SHP77 (cell line): Measurements from ENCODE around the gene RPTOR.
A peak's percentile ranks its signal among the peaks of the same experiment; 100 is the strongest.
"Not testable (repeated sequence)": the region's sequence is repeated elsewhere in the genome, so short reads cannot be mapped to it uniquely, and the experiment has no call there.

Experiments
- DNase-seq, 2 experiments: peaks; one replicate each; lab custom pipeline; 2025; lab: John Stamatoyannopoulos, UW

RPTOR gene

DNA sequence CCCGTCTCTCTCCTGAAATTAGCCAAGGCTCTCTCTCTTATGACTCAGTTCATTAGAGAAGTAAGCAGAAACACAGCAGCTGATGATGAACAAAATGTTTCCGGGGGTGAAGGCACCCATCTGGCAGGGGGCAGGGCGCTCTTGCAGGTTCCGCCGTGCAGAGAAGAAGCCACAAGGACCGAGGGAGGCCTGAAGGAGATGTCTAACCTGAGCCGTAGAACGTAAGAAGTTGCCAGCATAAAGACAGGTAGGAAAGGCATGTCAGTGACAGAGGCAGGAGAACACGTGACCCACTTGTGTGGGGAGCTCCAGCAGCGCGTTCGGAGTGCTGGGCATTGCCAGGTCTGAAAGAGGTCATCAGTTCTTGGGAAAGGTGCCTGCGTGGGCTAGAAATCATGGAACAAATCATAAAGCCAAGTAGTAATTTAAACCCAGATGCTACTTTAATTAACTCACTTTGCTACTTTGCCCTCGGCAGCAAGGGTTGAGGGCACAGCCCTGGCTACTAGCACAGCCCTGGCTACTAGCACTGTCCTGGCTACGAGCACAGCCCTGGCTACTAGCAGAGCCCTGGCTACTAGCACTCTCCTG lies 198.6 kb downstream of the RPTOR start:
- no peak for DNase-seq

DNA sequence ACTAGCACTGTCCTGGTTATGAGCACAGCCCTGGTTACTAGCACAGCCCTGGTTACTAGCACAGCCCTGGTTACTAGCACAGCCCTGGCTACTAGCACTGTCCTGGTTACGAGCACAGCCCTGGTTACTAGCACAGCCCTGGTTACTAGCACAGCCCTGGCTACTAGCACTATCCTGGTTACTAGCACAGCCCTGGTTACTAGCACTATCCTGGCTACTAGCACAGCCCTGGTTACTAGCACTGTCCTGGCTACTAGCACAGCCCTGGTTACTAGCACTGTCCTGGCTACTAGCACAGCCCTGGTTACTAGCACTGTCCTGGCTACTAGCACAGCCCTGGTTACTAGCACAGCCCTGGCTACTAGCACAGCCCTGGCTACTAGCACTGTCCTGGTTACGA lies 199.3 kb downstream of the RPTOR start:
- not testable (repeated sequence) for DNase-seq

DNA sequence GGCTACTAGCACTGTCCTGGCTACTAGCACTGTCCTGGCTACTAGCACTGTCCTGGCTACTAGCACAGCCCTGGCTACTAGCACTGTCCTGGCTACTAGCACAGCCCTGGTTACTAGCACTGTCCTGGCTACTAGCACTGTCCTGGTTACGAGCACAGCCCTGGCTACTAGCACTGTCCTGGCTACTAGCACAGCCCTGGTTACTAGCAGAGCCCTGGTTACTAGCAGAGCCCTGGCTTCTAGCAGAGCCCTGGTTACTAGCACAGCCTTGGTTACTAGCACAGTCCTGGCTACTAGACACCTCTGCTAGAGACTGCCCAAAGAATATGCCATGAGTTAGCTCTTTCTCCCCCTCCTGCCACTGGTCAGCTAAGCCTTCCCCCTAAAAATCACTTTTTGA lies 200.1 kb downstream of the RPTOR start:
- DNase-seq: not testable (repeated sequence)

DNA sequence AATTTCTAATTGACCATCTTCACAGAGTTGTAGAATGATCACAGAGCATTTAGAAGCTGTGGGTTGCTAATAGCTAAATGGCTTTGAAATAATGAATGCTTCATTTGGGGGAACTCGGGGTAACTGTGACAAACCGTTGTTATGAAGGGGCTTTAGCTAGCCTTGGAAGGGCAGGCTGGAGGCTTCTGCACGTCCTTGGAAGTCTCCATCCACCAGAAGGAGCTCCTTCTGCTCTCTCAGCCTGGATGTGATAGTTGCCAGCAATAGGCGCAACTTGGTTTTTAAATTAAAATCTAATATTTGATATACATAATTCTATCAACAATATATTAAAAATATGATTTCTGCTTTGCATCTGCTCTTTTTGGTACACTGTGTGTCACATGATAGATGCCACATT lies 200.5 kb downstream of the RPTOR start:
- no peak for DNase-seq

DNA sequence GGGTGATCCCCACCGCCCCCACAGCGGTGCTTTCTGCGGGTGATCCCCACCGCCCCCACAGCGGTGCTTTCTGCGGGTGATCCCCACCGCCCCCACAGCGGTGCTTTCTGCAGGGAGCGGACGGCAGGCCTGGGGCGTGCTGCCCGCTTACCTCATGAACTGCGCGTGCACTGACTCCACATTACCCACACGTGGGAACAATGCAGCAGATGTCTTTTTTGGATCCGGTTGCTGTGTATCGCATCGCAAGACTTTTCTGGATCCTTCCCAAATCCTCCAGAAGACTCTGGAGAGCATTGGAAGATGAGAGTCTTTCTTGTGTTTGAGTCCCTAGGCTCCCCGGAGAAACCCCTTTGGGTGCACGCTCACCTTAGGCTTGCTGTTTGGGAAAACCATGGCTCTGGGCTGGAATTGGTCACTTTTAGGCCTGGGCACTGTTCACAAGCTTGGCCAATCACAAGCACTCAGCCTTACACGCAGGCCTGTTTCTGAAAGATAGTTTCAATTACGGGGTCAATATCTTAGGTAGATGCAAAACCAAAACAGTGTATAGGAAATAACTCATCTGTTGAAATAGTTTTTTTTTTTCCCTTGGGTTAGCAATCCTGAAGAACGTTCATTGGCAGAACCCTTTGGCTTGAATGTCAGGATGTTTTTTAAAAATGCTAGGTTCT lies 201.8 kb downstream of the RPTOR start:
- DNase-seq: no peak

DNA sequence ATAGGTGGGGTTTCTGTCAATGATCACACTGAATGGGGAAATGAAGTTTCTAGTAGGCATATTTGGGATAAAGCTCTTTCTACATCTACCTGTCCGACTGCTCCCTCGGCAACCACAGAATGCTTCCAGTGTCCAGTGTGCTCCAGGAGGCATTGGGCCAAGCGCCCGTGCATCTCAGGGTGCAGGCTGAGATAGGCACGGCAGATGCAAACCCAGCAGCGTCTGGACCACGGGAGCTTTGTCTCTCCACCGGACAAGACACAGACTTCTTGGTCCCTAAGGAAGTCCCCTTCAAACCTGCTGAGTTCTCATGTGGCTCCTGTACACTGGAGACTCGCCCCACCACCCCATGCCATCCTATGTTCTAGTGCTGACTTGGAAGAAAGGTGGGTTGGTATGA lies 202.8 kb downstream of the RPTOR start:
- DNase-seq: no peak

DNA sequence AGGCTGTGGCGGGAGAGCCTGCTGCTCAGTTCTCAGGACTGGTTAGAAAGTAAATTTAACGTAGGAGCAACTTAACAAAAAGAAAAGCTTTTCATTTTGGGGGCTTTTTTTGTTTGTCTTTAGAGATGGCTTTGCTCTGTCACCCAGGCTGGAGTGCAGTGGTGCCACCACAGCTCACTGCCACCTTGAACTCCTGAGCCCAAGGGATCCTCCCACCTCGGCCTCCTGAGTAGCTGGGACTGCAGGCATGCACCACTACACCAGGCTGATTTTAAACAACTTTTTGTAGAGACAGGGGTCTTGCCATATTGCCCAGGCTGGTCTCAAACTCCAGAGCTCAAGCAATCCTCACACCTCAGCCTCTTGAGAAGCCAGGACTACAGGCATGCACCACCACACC lies 205.0 kb downstream of the RPTOR start:
- DNase-seq: no peak

DNA sequence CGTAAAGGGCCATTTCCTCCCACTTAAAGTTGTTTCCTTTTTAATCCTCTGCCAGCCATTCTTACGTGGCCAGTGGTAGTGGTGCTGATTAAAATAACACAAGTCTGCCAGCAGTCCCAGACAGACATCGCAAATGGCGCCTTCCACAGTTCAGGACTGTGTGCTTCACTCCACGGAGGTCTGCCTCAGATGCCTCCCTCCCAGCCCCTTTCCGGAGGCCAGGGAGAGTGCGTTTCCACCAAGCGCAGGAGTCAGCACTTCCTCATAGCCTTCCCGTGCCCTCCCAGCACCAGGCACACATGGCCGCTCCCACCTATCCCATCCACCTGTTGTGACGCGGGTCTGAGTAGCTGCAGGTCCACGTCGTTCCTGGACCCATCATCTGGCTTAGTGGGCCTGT lies 205.6 kb downstream of the RPTOR start:
- no peak for DNase-seq

DNA sequence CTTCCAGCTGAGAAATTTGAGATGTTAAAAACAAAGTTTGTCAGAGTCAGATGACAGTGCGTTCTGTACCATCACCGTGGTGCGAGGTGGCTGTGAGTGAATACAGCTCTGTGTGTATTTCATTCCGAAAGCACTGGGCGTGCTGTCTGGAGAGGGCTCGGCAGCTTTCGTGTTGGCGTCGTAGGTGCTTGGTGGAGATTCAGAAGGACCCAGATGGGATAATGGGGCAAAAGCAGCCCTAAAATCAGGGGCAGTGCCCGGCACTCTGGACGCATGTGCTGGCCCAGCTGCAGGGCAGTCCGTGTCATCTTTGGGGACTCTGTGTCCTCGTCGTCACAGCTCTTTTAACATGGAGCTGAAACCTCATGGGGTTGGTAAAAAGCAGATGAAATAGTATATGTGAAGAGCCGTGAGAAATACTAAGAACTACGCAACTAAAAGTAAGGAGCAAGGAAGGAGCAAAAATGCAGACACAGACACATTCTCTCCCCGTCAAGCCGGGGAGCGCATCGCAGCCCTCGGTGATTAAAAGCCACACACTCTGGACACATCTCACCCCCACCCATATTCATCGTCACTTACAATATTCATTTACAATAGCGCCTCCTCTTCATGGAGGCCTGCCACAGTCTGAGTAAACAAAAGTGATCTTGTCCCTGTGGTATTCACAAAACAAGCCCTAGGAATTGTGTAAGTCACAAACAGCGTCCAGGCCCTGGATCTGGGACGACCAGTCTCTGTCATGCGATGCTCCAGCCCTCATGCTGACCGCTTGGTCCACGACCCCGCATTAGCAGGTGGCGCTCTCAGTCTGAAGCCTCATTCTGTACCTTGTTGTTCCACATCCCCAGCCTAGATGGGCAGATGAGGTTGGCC lies 206.7 kb downstream of the RPTOR start:
- peak in 1 of 2 experiments; percentile 47 for DNase-seq

DNA sequence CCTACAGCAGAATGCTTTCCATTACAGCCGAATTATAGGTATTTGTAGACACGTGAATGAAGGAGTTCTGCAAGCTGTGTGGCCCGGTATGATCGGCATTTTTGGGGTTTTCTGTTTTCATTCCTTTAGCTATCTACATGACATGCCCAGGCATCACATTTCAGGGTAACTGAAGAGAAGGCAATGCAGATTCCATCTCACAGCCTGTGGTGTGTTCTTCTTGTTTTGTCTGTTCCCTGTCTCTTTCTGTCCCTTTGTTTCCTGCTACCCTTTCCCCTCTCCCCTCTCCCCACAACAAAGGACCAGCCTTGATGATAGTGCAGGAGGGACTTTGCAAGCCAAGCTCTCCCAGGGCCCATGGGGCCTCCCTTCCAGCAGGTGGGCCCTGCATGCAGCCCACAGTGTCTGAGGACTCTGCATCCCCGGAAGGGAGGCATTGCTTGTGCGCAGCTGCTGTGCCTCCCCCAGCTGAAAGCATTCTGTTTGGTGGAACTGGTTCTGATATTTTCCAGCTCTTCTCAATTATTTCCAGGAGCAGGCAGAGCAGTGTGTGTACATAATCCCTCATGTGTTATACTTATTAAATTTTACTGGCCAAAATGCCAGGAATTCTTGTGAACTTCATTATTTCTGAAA lies 207.4 kb downstream of the RPTOR start:
- DNase-seq: no peak

DNA sequence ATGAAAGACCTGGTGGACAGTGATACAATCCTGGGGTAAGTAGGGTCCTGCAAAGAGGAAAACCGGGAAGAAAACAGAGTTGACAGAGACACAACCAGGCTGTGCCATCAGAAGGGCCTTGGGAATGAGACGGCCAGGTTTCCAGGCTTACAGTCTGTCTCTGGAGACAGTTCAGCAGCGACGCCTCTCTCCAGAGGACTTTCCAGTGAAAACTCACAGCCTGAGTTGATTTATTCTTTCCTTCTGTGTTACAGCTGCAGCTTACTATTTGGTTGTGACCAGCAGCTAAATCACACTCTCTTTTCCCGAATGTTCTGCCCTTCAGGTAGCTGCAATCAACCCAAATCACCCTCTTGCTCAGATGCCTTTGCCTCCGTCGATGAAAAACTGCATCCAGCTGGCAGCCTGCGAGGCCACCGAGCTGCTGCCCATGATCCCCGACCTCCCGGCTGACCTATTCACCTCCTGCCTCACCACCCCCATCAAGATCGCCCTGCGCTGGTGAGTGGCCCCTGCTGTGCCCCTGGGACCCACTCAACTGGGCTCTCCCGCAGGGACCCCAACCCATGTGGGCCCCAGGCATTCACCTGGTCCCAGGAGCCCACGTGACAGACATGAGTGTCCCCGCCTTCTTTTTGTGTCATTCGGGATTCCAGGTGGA lies 209.2 kb downstream of the RPTOR start:
- no peak for DNase-seq

DNA sequence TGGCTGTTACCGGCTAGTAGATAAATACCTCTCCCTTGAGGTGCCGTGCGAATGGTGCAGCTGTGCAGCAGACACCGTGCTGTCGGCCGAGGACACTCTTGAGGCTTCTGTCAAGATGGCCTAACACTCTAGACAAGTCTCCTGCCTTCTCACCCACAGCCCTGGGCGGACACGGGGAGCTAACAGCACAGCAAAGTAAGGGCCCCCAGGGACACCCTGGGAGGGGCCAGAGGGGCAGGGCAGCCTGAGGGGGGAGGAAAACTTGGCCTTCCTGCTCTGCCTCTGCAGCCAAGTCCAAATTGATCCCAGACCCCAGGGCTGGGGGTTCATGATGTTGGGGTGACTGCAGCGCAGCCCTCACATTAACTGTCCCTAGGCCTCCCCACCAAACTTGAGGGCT lies 210.2 kb downstream of the RPTOR start:
- no peak for DNase-seq

DNA sequence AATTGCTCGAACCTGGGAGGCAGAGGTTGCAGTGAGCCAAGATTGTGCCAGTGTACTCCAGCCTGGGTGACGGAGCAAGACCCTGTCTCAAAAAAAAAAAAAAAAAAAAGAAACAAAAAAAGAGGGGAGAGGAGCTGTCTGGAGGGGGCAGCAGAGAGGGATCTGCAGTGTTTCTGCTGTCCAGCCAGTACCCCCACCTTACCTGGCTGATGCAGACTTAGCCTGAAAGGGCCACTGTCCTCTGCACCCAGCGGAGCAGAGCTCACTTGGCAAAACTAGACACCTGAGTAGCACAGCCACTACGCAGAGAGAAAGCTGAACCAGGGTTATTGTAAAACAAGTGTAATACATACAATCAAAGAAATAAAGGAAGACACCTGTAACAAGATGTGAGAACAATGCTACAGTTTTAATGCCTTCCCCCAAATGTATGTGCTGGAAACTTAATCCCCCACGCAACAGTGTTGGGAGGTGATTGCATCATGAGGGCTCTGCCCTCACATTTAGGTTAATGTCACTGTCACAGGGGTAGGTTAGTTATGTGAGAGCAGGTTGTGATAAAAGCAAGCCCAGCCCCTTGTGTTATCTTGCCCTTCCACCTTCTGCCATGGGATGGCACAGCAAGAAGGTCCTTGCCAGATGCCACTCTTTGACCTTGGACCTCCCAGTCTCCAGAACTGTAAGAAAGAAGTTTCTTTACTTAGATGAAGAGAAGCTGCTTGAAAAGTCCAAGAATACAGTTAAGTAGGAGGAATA lies 211.2 kb downstream of the RPTOR start:
- DNase-seq: no peak

DNA sequence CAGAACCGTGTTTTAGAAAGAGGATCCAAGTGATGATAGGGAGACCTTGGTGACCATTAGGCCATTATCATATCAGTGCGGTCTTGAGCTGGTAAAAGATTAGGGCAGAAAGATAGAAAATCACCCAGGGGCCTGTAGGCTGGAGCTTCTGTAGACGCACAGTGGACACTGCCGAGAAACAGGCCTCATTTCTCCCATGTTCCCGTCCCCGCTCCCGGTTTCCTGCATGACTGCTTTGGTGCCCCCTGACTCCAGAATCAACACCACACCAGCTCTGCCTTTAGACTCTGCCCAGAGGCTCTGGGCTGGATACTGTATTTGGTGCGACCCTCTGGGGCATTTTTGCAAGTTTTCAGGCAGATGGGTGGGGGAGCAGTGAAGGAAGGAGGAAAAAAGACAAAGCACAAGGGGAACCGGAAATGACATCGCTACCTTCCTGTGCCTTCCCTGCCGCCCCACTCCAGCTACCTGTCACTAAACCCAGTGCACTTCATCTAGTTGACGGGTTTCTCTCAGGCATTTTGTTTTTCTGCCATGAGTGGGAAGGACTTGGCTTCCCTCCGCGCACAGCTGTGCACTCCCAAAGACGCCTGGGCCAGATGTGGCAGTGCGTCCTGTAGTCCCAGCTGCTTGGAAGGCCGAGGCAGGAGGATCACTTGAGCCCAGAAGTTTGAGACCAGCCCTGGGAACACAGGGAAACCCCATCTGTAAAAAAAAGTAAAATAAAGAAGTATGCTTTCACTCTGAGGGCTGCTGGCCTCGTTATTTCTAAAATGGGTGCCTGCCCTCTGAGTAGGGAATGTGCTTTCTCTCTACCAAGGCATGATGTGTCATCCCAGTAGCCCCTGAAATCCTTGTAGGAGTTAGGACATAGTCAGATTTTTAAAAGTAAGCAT lies 214.1 kb downstream of the RPTOR start:
- DNase-seq: peak; percentile 31 to 57

DNA sequence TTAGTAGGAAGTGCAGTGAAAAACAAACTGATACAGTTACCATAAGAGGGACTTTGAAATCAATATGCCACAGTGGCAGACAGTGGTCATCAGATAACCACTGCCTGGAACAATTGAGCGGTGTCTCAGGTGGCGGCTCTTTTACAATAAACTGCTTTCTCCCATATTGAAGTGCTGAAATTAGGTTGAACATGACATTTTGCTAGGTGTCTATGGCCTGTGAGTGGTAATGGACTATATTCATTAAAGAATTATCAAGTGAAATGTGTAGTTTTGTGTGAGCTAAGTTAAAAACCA lies 214.7 kb downstream of the RPTOR start:
- DNase-seq: no peak

DNA sequence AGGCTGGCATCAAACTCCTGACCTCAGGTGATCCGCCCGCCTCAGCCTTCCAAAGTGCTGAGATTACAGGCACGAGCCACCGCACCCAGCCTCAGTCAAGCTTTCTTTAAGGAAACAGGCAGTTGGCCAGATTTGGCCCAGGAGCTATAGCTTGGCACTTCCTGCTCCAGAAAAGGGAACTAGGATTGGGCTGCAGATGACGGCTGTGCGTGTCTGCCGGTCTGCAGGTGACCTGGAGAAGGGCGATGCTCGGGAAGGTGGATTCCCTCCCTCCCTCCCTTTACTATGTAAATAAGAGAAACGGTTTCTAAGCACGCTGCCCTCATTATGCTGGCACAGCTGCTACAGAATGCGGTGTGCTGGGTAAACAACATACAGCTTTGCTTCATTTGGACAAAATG lies 215.9 kb downstream of the RPTOR start:
- DNase-seq: peak; percentile 98 to 99

DNA sequence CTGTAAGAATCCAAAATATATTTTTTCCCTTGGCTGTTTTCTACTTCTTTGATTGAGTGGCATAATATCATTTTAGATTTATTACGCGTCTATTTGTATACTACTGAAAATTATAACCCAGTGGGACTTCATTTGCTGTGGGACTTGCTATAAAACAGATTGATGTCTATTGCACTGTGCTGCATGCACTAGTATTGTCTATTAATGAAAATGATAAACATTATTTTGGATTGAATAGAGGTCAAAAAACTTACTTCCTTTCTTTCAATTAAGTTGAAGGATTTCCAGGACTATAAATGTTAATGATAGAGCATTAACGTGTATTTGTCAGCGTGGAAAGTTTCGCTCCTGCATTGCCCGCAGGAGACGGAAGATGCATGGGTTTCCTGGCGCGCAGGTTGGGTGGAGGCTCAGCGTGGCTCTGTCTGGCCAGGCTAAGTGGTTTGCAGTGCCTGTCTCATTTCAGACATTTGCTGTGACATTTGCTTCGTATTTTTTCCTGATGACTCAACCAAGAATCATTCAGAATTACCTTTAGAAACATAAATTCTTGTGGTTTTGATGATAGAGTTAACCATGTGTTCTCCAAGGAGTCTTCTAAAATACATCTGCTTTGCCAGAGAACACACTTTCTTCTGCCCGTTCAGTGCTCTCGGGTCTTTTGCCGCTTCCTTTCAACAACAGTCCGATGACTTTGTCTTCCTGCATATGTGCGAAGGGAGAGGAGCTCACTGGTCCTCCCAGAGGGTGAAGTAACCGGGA lies 216.7 kb downstream of the RPTOR start:
- peak; percentile 60 to 65 for DNase-seq

DNA sequence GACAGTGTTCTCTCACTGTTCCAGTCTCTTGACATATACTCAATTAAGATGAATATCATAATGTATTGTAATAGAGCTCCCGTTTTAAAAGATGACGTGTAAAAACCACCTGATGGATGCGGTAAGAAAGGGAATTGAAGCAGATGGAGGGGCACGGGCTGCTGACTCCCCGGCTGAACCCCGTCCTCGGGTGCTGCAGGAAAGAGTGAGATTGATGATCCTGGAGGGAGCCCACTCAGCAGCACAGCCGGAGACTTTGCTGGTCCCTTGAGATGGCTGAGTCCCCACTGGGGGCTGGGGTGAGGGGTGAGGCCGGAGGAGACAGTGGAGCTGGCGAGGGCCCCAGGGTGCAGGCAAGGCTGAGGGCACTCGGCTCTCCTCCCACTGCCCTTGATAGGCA lies 217.4 kb downstream of the RPTOR start:
- peak; percentile 47 to 67 for DNase-seq

DNA sequence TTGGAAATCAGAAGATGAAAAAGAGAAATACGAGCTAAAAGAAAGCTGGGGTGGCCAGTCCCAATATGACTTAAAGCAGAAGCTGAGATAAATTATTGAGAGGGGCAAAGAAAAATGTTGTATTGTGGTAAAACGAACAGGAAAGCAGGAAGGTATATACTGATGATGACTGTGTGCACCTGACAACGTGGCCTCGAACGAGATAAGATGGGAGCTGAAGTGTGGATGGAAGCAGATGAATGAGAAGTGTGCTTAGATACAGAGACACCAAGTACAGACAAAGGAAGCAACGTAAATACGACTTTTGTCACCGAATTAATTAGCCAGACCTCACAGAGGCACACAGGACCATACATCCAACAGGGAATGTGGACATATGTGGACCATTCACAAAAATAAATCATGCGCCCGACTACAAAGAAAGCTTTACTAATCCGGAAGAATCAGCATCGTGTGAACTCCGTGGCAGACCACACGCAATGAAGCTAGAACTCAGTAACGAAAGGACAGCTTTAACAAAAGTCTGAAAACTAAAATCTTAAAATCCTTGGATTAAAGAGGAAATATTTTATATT lies 218.7 kb downstream of the RPTOR start:
- no peak for DNase-seq
